ENCODE data around the gene RHOG.

DNA sequence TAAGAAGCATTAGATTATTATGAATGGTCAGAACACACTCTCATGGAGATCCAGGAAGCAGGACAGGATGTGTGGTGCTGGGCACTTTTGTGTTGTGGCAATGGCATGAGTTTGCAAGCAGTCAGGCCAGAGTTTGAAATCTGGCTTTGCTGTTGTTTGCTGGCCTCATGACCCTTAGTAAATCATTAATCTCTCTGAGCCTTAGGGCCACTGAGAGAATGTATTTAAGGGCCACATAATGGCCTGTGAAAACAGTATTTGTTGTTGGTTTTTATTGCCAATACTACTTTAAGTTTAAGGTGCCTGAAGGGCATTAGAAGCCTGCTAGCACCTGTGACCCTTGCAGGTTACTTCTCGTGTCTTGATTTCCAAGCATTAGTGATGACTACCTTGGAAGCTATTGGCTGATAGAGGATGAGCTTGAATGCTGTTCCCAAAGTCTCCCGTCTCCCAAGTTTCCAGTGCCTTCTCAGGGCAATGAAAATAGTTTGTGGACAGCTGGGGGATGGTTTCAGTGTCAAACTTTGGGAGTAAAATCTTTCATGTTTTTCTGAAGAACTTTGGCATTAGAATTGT lies 39.3 kb upstream of the RHOG start:
- TF ChIP-seq, protein P1, sequence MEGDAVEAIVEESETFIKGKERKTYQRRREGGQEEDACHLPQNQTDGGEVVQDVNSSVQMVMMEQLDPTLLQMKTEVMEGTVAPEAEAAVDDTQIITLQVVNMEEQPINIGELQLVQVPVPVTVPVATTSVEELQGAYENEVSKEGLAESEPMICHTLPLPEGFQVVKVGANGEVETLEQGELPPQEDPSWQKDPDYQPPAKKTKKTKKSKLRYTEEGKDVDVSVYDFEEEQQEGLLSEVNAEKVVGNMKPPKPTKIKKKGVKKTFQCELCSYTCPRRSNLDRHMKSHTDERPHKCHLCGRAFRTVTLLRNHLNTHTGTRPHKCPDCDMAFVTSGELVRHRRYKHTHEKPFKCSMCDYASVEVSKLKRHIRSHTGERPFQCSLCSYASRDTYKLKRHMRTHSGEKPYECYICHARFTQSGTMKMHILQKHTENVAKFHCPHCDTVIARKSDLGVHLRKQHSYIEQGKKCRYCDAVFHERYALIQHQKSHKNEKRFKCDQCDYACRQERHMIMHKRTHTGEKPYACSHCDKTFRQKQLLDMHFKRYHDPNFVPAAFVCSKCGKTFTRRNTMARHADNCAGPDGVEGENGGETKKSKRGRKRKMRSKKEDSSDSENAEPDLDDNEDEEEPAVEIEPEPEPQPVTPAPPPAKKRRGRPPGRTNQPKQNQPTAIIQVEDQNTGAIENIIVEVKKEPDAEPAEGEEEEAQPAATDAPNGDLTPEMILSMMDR (IDR thresholded peaks at IDR 0.05; ENCODE audit: low read length): no peak
- no peak for TF ChIP-seq EZH2 (optimal IDR thresholded peaks at IDR 0.05; ENCODE audit: low read depth, low read length)
- no peak for TF ChIP-seq EZH2phosphoT487 (IDR thresholded peaks at IDR 0.05; ENCODE audit: low read length)

Measured in MM.1S (cell line).